Sciatic nerve (tissue), 2 donors: Measurements from ENCODE around the gene CHKA. TPM values are rescaled to one million over a fixed set of nuclear protein-coding genes. Genes with fewer than 3 reads are reported as not detected.

Source experiments
- ATAC-seq: fragments of 200-7000 bp; cut with Tn5 transposase; one replicate; pipeline ENCODE4 v1.9.1; 2020; ENCODE audit warnings: mild to moderate bottlenecking, moderate library complexity
- DNase-seq: peaks from one replicate; pipeline ENCODE4 v3.0.0-alpha.2; 2020; ENCODE audit warnings: low spot score
- intact Hi-C: fragments of 100-400 bp; cut with DNase I; formaldehyde crosslinking; loops from one replicate; pipeline ENCODE4 v1.14.2; 2022
- total RNA-seq: library from RNA; stranded (reverse); fragmentation: NEBNext Ultra II Directional; extraction: Animal tissue kit (Norgen Biotek cat#: 25700); gene quantifications from one replicate; pipeline ENCODE4 v1.2.1, GENCODE V29; 2021
- donor health status: DM: no; HTN: no; CAD: no.
- donor health status: DM: no; HTN: no; CAD: no.

The CHKA gene
- total RNA-seq, 1 donor from 2014 or later: 38.0 TPM

DNA sequence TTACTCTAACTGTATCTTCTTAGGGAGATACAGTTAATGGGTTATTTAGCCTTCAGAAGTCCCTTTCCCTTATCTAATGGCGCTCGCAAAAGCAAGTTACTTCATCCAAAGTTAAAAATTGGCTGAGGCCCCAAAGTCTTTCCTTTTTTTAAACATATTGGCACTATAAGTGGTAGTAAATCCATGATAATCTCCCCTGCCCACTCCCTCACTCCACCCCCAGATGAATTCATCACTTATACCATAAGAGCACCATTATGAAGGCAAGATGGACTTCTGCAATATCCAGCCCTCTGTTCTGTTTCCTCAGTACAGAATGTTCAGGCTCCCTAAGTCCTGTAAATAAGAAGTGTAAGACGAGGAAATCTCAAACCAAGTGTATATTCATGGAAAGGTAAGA, 37.7 kb downstream of the CHKA start:
- intact Hi-C loops: no loop called here
- DNase-seq: no peak
- ATAC-seq: no peak

DNA sequence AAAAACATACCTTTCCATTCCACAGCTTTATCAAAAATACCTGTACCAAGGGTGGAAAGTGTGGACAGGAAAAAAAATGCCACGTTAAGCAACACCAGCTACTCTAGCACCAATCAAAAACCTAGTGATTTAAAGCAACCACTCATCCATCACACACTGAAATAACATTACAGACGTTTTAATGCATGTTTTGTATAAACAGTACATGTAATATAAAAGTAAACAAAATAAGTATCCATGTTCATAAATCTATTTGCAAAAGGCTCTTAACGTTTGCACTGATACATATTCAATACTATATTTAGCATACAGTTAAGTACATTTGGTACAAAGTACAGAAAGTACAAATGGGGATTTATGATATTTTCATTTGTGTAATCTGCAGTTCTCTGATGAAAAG, 38.7 kb downstream of the CHKA start:
- no peak for DNase-seq
- ATAC-seq: no peak
- intact Hi-C loops: no loop called here

DNA sequence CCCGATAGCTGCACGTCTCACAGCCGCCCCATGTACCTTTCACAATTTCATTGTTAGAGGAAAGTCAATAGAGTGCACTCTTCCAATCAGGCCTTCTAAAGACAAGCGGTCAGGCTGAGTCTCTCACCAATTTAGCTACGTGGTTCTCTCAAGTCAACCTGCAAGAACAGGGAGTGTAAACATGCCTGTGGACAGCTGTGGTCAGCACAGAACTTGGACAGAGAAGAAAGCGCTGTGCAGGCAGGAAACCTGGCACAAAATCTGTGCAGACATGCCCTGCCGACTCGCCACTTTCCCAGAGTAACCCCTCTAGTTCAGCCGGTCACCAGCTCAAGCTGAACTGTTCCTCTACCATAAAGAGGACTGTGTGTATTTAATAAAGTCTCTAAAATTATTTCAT, 39.5 kb downstream of the CHKA start:
- ATAC-seq (no peak), DNase-seq (no peak)
- intact Hi-C loops: no loop called here

DNA sequence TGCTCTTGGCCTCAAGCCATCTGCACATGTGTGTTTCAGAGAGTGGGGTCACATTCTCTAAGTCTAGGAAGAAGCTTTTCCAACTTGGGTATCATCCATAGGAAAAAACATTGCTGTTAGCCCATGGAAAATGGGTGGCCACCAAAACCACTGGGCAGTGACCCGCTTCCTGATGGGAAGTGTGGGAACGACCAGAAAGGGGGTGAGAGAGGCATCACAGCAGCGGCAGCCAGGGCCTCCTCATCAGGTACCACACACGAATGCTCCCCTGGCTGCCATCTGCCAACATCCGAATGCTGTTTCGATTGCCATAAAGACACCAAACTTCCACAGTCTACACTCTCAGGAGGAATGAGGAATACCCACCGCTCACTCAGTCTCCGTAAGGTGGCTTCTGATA, 40.3 kb downstream of the CHKA start:
- no peak for DNase-seq
- no peak for ATAC-seq
- intact Hi-C loops: no loop called here

DNA sequence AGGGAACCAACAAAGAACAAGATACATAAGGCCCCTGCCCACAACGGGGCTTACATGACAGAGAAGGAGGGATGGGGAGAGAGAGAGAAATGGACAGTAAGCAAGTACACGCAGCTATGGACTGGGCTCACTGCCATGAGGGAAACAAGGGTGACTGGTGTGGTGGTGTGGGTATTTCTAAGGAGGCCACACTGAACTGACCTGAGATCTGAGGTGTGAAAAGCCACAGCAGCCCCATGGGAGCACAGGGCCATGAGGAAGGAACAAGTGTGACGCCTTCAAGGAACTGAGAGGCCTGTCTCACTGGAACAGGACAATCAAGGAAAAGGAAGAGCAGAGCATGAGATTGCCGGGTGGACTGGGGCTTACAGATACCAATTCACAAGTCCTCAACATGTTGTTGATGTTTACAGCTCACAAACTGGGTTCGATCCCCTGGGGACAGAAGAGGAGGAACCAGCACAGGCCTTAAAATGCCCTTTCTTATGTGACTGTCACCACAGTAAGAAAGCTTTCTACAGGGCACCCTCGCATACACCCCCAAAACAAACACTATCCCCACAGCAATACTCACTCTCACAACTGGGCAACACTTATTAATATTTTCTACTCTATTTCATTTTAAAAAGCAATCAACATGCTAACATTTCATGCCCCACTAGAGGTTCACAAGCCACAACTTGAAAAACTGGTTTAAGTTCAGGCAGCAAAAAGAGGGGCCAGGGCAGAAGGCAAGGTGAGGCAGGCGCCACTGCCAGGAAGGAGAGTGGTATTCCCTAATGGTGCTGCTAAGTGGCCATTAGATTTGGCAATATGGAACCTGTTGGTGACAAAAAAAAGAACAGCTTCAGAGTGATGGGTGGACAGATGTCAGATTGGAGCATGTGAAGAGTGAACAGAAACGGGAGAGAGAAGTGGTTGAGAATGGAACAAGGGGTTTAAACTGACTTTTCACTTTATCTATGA, 43.3 kb downstream of the CHKA start:
- intact Hi-C loops: no loop called here
- ATAC-seq (peak; percentile 34), DNase-seq (no peak)

GRCh38 chr11:68076371-68077042, 44.7 kb downstream of the CHKA start:
- ATAC-seq (no peak), DNase-seq (no peak)
- intact Hi-C loops: no loop called here

DNA sequence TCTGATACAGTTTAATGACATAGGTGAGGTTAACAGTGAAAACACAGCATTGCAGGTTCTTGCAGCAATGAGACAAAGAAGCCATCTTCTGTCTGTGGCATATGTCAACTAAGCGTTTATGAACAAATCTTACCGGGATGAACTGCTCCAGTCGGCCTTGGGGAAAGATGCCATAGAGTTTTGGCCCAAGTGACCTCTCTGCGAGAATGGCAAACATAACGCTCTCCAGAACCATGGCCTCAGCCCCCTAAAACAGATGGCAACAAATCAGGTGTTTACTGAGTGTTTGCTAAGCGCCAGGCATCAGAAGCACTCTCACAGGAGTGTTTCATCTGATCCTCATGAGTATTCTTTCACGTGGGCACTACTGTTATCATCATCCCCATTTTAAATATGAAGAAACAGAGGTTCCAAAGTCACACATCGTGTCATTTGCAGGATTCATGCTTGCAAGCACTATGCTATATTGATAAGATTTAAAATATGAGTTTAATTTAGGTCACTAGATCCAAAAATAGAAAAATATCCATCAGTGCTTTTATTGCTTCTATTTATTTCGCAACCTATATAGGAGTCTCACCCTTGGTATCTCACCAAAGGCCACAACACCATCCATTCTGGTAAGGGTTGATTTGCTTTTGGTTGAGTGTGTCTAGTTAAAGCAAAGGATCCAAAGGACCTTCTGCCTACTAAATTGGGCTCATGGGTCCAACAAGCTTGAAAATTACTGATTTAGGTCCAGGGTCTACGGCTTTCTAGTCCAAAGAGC, 46.4 kb downstream of the CHKA start:
- ATAC-seq (no peak), DNase-seq (no peak)
- intact Hi-C loops: no loop called here

DNA sequence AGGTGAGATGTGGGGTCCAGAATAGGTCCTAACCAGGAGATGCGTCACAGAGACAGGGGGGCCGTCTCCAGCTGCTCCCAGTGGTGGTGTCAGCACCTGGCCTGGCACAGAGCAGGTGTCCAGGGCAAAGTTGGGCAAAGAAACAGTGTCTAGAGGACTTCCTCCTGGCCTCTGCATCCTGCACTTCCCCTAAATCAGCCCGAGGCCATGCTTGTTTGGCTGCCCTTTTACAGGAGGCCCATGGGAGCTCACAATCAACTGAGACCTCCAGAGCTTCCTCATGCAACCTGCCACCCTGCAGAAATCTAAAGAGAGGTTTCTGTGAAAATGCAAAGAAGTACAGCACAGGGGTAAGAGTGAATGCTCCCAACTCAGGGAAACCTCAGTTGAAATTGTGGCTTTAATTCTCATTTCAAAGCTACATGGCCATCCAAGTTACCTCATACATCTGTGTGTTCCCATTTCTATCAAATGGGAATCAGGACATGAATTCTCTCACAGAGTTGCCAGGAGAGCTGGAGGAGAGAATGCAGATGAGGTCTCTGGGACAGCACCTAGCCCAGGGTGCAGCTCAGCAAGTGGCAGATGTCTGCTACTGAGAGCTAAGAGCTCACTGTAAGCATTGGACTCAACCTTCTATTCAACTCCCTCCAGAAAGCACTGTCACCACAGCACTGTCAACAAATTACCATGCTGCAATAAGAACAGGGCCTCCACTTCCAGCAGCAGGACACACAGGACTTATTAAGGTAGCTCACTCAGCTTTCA, 49.7 kb downstream of the CHKA start:
- intact Hi-C loops: no loop called here
- DNase-seq (no peak), ATAC-seq (no peak)

DNA sequence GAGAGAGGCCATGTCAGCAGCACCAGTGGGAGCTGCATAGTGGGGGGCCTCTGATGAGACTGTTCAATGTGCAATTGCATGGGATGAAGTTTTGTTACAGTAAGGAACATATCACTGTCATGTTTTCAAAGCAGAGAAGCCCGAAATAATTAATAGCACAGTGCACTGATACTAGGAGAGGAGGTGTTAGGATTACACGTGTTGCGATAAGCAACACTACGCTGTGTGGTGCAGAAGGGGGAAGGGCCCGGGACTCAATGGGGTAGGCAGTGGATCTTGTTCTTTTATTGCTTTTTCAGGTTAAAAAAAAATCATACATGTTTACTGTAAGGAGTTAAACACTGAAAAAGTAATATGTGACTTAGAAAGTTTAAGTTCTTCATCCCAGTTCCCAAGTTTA, 53.2 kb downstream of the CHKA start:
- no peak for ATAC-seq
- no peak for DNase-seq
- intact Hi-C loops: no loop called here

DNA sequence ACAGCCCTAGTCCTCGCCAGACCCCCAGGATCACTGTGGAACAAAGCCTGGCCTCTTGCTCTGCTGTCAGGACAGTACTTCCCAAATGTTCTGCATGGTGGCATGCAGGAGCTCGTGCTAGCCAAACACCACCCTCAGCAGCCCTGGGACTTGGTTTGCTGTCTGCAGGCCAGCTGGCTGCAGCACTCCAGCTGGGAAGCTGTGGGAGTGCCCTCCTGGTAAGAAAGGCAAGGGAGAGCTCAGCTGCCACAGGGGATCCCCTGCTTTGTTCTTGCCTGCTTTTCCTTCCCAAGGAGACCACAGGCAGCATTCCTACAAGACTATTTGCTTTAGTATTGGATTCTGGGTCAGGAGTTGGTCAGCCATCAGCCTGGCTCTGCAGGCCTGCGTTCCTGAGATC, 54.4 kb downstream of the CHKA start:
- intact Hi-C loops: no loop called here
- no peak for ATAC-seq

GRCh38 chr11:68065841-68066240, 55.3 kb downstream of the CHKA start:
- intact Hi-C loops: no loop called here
- DNase-seq: no peak
- no peak for ATAC-seq

More for the DNA sequence above, 54.4 kb downstream of the CHKA start:
- no peak for DNase-seq

GRCh38 chr11:68064926-68065325, 56.3 kb downstream of the CHKA start:
- no peak for ATAC-seq

GRCh38 chr11:68061508-68061907, 59.7 kb downstream of the CHKA start:
- DNase-seq (no peak), ATAC-seq (no peak)
- intact Hi-C loops: no loop called here

More at GRCh38 chr11:68064926-68065325, 56.3 kb downstream of the CHKA start:
- no peak for DNase-seq
- intact Hi-C loops: no loop called here

- ATAC-seq (no peak), DNase-seq (peak; percentile 9)
- intact Hi-C loops: no loop called here
Measured at GRCh38 chr11:68057807-68058206, 63.4 kb downstream of the CHKA start.

DNA sequence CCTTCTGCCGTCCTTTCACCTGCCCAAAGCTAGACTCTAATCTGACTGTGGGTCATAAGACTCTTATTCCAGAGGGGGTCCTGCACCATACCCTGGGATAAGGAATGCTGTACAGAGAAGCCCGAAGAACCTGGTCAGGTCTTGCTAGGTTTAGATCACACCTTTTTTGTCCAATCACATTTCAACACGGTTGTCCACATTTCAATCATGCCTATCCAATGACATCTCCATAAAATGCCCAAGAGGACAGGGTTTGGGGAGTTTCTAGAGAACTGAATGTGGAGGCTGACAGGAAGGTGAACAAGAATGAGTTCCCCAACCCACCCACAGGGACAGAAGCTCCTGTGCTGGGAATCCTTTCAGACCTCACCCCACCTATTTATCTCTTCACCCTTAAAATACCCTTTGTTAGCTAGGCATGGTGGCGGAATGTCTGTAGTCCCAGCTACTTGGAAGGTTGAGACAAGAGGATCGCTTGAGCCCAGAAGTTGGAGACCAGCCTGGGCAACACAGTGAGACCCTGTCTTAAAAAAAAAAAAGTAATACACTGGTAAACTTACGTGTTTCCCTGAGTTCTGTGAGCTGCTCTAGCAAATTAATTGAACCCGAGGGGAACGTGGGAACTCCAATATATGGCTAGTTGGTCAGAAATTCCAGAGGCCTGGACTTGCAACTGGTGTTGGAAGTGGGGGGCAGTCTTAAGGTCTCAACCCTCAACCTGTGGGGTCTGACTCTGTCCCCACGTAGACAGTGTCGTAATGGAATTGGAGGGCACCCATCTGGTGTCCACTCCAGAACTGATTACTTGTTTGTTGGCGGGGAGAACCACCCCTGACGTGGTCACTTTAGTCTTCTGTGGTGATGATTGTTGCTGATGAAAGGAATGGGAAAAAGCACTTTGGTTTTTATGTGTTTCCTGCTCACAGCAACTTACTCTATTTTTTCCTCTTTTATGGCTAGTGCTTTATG, 64.6 kb downstream of the CHKA start:
- ATAC-seq (no peak), DNase-seq (no peak)
- intact Hi-C loops: no loop called here

- no peak for DNase-seq
- ATAC-seq: no peak
- intact Hi-C loops: no loop called here
Measured at GRCh38 chr11:68053981-68054812, 67.0 kb downstream of the CHKA start.

DNA sequence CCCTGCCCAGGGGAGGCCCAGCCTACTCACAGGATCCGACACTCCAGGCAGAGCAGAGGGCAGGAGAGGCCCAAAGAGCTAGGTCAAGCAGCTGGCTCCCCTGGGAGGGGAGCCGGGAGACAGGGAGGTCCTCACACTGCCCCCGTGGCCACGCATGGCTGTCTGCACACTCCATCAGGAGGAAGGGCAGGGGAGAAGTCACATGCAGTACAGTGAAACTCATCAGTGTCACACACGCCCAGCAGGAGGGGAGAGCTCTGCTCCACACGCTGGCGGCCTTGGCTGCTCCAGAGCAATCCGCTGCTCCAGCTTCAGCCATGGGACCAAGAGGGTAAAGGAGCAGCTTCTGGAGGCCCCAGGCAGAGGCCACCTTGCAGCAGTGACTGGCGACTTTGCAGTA, 68.1 kb downstream of the CHKA start:
- ATAC-seq: peak; percentile 34
- no peak for DNase-seq
- intact Hi-C loops: no loop called here
